Neural cell (in vitro differentiated cells): ENCODE results near the gene DNM3.

Experiments
- CTCF ChIP-seq: fragments of 450-650 bp; IDR thresholded peaks from 2 replicates; pipeline ENCODE4 v1.5.1; 2014; ENCODE audit warnings: antibody characterized with exemption, mild to moderate bottlenecking, moderate library complexity; ENCODE audit not compliant: poor library complexity, severe bottlenecking
- EP300 ChIP-seq: fragments of 450-650 bp; conservative IDR thresholded peaks from 2 replicates; pipeline ENCODE4 v1.6.1; 2014; ENCODE audit warnings: antibody characterized with exemption, mild to moderate bottlenecking, moderate library complexity; ENCODE audit not compliant: poor library complexity, severe bottlenecking
- EZH2 ChIP-seq: fragments of 200-600, 300-800 bp; shearing (Covaris generic), sonication (generic); IDR thresholded peaks from 2 replicates; pipeline ENCODE4 v1.6.1; 2014; ENCODE audit warnings: antibody characterized with exemption, low read length, borderline replicate concordance, mild to moderate bottlenecking; ENCODE audit not compliant: insufficient read depth, poor library complexity, severe bottlenecking
- MXI1 ChIP-seq: fragments of 450-650 bp; conservative IDR thresholded peaks from 2 replicates; pipeline ENCODE4 v1.6.1; 2014; ENCODE audit warnings: antibody characterized with exemption, mild to moderate bottlenecking; ENCODE audit not compliant: poor library complexity, severe bottlenecking
- POLR2AphosphoS5 ChIP-seq: IDR thresholded peaks from 2 replicates; pipeline ENCODE4 v1.6.1; 2012
- RAD21 ChIP-seq: fragments of 450-650 bp; conservative IDR thresholded peaks from 2 replicates; pipeline ENCODE4 v1.6.1; 2014; ENCODE audit warnings: antibody characterized with exemption, mild to moderate bottlenecking, moderate library complexity
- REST ChIP-seq: IDR thresholded peaks from 2 replicates; pipeline ENCODE4 v1.6.1; 2012; ENCODE audit warnings: borderline replicate concordance
- TAF1 ChIP-seq: IDR thresholded peaks from 2 replicates; pipeline ENCODE4 v1.6.1; 2012; ENCODE audit warnings: low read depth

- TF ChIP-seq CTCF (no peak), RAD21 (no peak), EZH2 (no peak), EP300 (no peak), TAF1 (no peak), MXI1 (no peak), POLR2AphosphoS5 (no peak), REST (no peak)
Measured at GRCh38 chr1:172255223-172255560, 413.9 kb downstream of the DNM3 start.
